ENCODE results near the gene SUB1.
"Not testable (repeated sequence)": the region's sequence is repeated elsewhere in the genome, so short reads cannot be mapped to it uniquely, and the experiment has no call there.

The SUB1 gene

GRCh38 chr5:32627219-32627870 is 42.0 kb downstream of the SUB1 start:
- no peak for DNase-seq (ENCODE audit: low read depth)
- TF ChIP-seq, protein P1, sequence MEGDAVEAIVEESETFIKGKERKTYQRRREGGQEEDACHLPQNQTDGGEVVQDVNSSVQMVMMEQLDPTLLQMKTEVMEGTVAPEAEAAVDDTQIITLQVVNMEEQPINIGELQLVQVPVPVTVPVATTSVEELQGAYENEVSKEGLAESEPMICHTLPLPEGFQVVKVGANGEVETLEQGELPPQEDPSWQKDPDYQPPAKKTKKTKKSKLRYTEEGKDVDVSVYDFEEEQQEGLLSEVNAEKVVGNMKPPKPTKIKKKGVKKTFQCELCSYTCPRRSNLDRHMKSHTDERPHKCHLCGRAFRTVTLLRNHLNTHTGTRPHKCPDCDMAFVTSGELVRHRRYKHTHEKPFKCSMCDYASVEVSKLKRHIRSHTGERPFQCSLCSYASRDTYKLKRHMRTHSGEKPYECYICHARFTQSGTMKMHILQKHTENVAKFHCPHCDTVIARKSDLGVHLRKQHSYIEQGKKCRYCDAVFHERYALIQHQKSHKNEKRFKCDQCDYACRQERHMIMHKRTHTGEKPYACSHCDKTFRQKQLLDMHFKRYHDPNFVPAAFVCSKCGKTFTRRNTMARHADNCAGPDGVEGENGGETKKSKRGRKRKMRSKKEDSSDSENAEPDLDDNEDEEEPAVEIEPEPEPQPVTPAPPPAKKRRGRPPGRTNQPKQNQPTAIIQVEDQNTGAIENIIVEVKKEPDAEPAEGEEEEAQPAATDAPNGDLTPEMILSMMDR (conservative IDR thresholded peaks at IDR 0.05; ENCODE audit: control insufficient read depth, insufficient read depth, low read depth, low read length), result no peak
- H3K4me3 ChIP-seq (ENCODE audit: control insufficient read depth, low read depth, low read length), result no peak overlapping the region

DNA sequence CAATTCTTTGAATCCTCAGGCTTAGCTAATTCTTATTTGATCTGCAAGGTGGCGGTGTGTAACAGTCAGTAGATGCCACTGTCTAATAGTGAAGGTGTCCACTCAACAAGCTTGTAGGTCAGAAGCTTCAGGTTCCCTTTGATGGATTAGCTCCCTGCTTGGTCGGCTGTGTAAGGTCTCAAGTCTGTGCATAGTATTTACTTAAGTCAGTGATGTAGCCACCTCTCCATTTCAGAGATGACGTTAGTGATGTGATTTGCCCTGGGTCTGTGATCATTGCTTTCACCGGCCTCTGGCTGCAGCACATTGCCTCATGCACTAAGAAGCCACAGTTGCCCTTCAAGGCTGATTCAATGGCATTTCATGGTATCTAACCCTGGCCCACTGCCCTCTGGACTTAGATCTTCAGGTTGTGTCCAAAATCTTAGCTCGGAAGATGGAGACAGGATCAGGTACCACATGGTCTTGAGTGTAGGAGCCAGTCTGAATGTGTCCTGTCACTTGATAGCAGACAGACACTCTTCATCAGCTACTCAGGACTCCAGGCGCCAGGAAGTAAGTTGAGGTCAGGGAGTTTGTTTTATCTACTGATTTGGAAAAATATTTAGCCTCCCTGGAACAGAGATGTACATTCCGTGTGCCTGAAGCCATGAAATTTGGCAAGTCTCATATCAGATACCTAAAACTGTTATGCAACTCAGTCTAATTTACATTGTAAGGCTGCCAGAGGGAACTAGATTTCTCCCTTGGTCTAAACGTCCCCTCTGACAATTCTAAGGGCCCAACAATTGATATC is 42.9 kb downstream of the SUB1 start:
- no peak overlapping the region for H3K4me3 ChIP-seq (ENCODE audit: control insufficient read depth, low read depth, low read length)
- TF ChIP-seq, protein P1 (conservative IDR thresholded peaks at IDR 0.05; ENCODE audit: control insufficient read depth, insufficient read depth, low read depth, low read length), result no peak
- no peak for DNase-seq (ENCODE audit: low read depth)

- no peak overlapping the region for H3K4me3 ChIP-seq (ENCODE audit: control insufficient read depth, low read depth, low read length)
- no peak for DNase-seq (ENCODE audit: low read depth)
- TF ChIP-seq, protein P1 (conservative IDR thresholded peaks at IDR 0.05; ENCODE audit: control insufficient read depth, insufficient read depth, low read depth, low read length), result no peak
Measured at GRCh38 chr5:32630867-32631491, 45.6 kb downstream of the SUB1 start.

GRCh38 chr5:32633017-32633416 is 47.7 kb downstream of the SUB1 start:
- DNase-seq (ENCODE audit: low read depth); H3K4me3 ChIP-seq (ENCODE audit: control insufficient read depth, low read depth, low read length): not testable (repeated sequence)

GRCh38 chr5:32638309-32638708 is 53.0 kb downstream of the SUB1 start:
- TF ChIP-seq, protein P1 (conservative IDR thresholded peaks at IDR 0.05; ENCODE audit: control insufficient read depth, insufficient read depth, low read depth, low read length), result no peak
- H3K4me3 ChIP-seq (ENCODE audit: control insufficient read depth, low read depth, low read length), result no peak overlapping the region
- no peak for DNase-seq (ENCODE audit: low read depth)

DNA sequence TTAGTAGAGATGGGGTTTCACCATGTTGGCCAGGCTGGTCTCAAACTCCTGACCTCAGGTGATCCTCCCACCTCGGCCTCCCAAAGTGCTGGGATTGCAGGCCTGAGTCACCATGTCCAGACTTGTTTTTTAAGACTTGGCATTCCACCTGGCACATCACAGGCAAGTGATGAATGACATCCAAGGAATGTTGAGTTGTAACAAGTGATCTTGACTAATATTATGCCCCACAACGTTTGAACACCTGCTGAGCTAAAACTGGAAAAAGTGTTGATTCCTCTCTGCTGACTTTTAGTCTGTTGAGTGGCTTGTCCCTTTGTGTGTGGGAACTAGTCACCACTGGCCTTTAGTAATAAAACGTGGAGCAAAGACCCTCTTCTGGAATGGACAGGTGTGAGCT is 54.6 kb downstream of the SUB1 start:
- DNase-seq (ENCODE audit: low read depth), result no peak
- TF ChIP-seq, protein P1 (conservative IDR thresholded peaks at IDR 0.05; ENCODE audit: control insufficient read depth, insufficient read depth, low read depth, low read length), result no peak
- H3K4me3 ChIP-seq (ENCODE audit: control insufficient read depth, low read depth, low read length), result no peak overlapping the region

Data from fibroblast of mammary gland (primary cell).